Neural cell (in vitro differentiated cells): ENCODE results near the gene ACACA. TPM values are rescaled to one million over a fixed set of nuclear protein-coding genes. Genes with fewer than 3 reads are reported as not detected.

Experiments
- H2AFZ ChIP-seq: fragments of 200-600, 300-800 bp; sonication (generic), shearing (Covaris generic); 2 replicates; pipeline ENCODE4 v1.6.0; 2014; ENCODE audit warnings: low read depth, mild to moderate bottlenecking, antibody characterized with exemption, low read length, moderate library complexity
- H3F3A ChIP-seq: fragments of 200-600 bp; shearing (Covaris generic); 2 replicates; pipeline ENCODE4 v1.6.1; 2016; ENCODE audit warnings: mild to moderate bottlenecking, moderate library complexity, mixed read lengths, antibody characterized with exemption, low read length; ENCODE audit not compliant: insufficient read depth, poor library complexity, severe bottlenecking
- H3K27ac ChIP-seq: fragments of 200-600, 300-800 bp; sonication (generic), shearing (Covaris generic); 2 replicates; pipeline ENCODE4 v1.5.1; 2014; ENCODE audit warnings: mild to moderate bottlenecking, low read length, moderate library complexity
- H3K27me3 ChIP-seq: fragments of 300-800, 200-600 bp; sonication (generic), shearing (Covaris generic); 2 replicates; pipeline ENCODE4 v1.6.0; 2014; ENCODE audit warnings: mild to moderate bottlenecking, low read depth, low read length, moderate library complexity; ENCODE audit not compliant: insufficient read depth
- H3K36me3 ChIP-seq: fragments of 300-800, 200-600 bp; sonication (generic), shearing (Covaris generic); 2 replicates; pipeline ENCODE4 v1.5.1; 2014; ENCODE audit warnings: mild to moderate bottlenecking, antibody characterized with exemption, low read length, moderate library complexity; ENCODE audit not compliant: insufficient read depth
- H3K4me2 ChIP-seq: fragments of 300-800, 200-600 bp; sonication (generic), shearing (Covaris generic); 2 replicates; pipeline ENCODE4 v1.6.0; 2014; ENCODE audit warnings: mild to moderate bottlenecking, low read length
- H3K4me3 ChIP-seq: fragments of 300-800, 200-600 bp; sonication (generic), shearing (Covaris generic); 2 replicates; pipeline ENCODE4 v1.5.1; 2014; ENCODE audit warnings: mild to moderate bottlenecking, low read length, moderate library complexity
- H3K79me2 ChIP-seq: fragments of 200-600 bp; shearing (Covaris generic); replicated peaks from 2 replicates; pipeline ENCODE4 v1.6.0; 2014; ENCODE audit warnings: mild to moderate bottlenecking, low read length, moderate library complexity; ENCODE audit not compliant: insufficient read depth
- H3K9ac ChIP-seq: fragments of 300-800, 200-600 bp; sonication (generic), shearing (Covaris generic); 2 replicates; pipeline ENCODE4 v1.6.1; 2016; ENCODE audit warnings: mild to moderate bottlenecking, low read length, mixed read lengths
- H3K9me2 ChIP-seq: fragments of 200-600 bp; shearing (Covaris generic); 2 replicates; pipeline ENCODE4 v1.6.1; 2016; ENCODE audit warnings: mild to moderate bottlenecking, low read length, mixed read lengths; ENCODE audit not compliant: insufficient read depth
- H3K9me3 ChIP-seq: fragments of 200-600, 300-800 bp; sonication (generic), shearing (Covaris generic); 2 replicates; pipeline ENCODE4 v1.6.1; 2016; ENCODE audit warnings: mild to moderate bottlenecking, mixed run types, low read length, moderate library complexity, mixed read lengths
- H4K20me1 ChIP-seq: fragments of 200-600 bp; shearing (Covaris generic); 2 replicates; pipeline ENCODE4 v1.6.1; 2016; ENCODE audit warnings: mild to moderate bottlenecking, mixed run types; ENCODE audit not compliant: insufficient read depth
- CTCF ChIP-seq: fragments of 450-650 bp; IDR thresholded peaks from 2 replicates; pipeline ENCODE4 v1.5.1; 2014; ENCODE audit warnings: antibody characterized with exemption, mild to moderate bottlenecking, moderate library complexity; ENCODE audit not compliant: poor library complexity, severe bottlenecking
- EP300 ChIP-seq: fragments of 450-650 bp; conservative IDR thresholded peaks from 2 replicates; pipeline ENCODE4 v1.6.1; 2014; ENCODE audit warnings: antibody characterized with exemption, mild to moderate bottlenecking, moderate library complexity; ENCODE audit not compliant: poor library complexity, severe bottlenecking
- EZH2 ChIP-seq: fragments of 200-600, 300-800 bp; shearing (Covaris generic), sonication (generic); IDR thresholded peaks from 2 replicates; pipeline ENCODE4 v1.6.1; 2014; ENCODE audit warnings: antibody characterized with exemption, low read length, borderline replicate concordance, mild to moderate bottlenecking; ENCODE audit not compliant: insufficient read depth, poor library complexity, severe bottlenecking
- MXI1 ChIP-seq: fragments of 450-650 bp; conservative IDR thresholded peaks from 2 replicates; pipeline ENCODE4 v1.6.1; 2014; ENCODE audit warnings: antibody characterized with exemption, mild to moderate bottlenecking; ENCODE audit not compliant: poor library complexity, severe bottlenecking
- POLR2AphosphoS5 ChIP-seq: IDR thresholded peaks from 2 replicates; pipeline ENCODE4 v1.6.1; 2012
- RAD21 ChIP-seq: fragments of 450-650 bp; conservative IDR thresholded peaks from 2 replicates; pipeline ENCODE4 v1.6.1; 2014; ENCODE audit warnings: antibody characterized with exemption, mild to moderate bottlenecking, moderate library complexity
- REST ChIP-seq: IDR thresholded peaks from 2 replicates; pipeline ENCODE4 v1.6.1; 2012; ENCODE audit warnings: borderline replicate concordance
- SMC3 ChIP-seq: fragments of 450-650 bp; conservative IDR thresholded peaks from 2 replicates; pipeline ENCODE4 v1.6.1; 2014; ENCODE audit warnings: antibody characterized with exemption, mild to moderate bottlenecking, moderate library complexity; ENCODE audit not compliant: poor library complexity
- TAF1 ChIP-seq: IDR thresholded peaks from 2 replicates; pipeline ENCODE4 v1.6.1; 2012; ENCODE audit warnings: low read depth
- polyA plus RNA-seq: library from polyadenylated mRNA; depleted of rRNA; stranded (reverse); fragments of >200 nt; gene quantifications from 2 replicates; pipeline ENCODE4 v1.2.3, GENCODE V29; 2014

ACACA gene
- polyA plus RNA-seq, 1 donor from 2014 or later, result 38.4 TPM

GRCh38 chr17:37160944-37161343 lies 245.7 kb downstream of the ACACA start:
- no peak overlapping the region for H3K9ac ChIP-seq
- no peak overlapping the region for H3K27ac ChIP-seq
- no peaks in the 10 kb centered on the region for H3K27me3 ChIP-seq
- H4K20me1 ChIP-seq, result no peaks in the 10 kb centered on the region
- no peaks in the 10 kb centered on the region for H3K9me2 ChIP-seq
- no peaks in the 10 kb centered on the region for H3K36me3 ChIP-seq
- no peak overlapping the region for H2AFZ ChIP-seq
- H3K4me2 ChIP-seq, result no peak overlapping the region
- no peak for TF ChIP-seq SMC3
- no peak for TF ChIP-seq TAF1
- TF ChIP-seq REST, result no peak
- TF ChIP-seq MXI1, result no peak
- TF ChIP-seq POLR2AphosphoS5, result no peak
- no peak for TF ChIP-seq RAD21
- TF ChIP-seq EZH2, result no peak
- no peak for TF ChIP-seq CTCF
- TF ChIP-seq EP300, result no peak
- no peaks in the 10 kb centered on the region for H3F3A ChIP-seq
- no peak overlapping the region for H3K4me3 ChIP-seq
- no peaks in the 10 kb centered on the region for H3K9me3 ChIP-seq
- H3K79me2 ChIP-seq, result no peaks in the 10 kb centered on the region

GRCh38 chr17:37158290-37158689 lies 248.3 kb downstream of the ACACA start:
- Histone ChIP-seq H3K4me2 (no peak overlapping the region), H3K36me3 (no peaks in the 10 kb centered on the region), H2AFZ (no peak overlapping the region), H3K27me3 (no peaks in the 10 kb centered on the region), H3K9ac (no peak overlapping the region), H3F3A (no peaks in the 10 kb centered on the region), H3K9me2 (no peaks in the 10 kb centered on the region), H3K79me2 (no peaks in the 10 kb centered on the region), H3K9me3 (no peaks in the 10 kb centered on the region), H3K27ac (no peak overlapping the region), H4K20me1 (no peaks in the 10 kb centered on the region), H3K4me3 (no peak overlapping the region)
- no peak for TF ChIP-seq POLR2AphosphoS5
- TF ChIP-seq REST, result no peak
- no peak for TF ChIP-seq SMC3
- TF ChIP-seq RAD21, result no peak
- TF ChIP-seq TAF1, result no peak
- TF ChIP-seq MXI1, result no peak
- TF ChIP-seq EZH2, result no peak
- no peak for TF ChIP-seq CTCF
- no peak for TF ChIP-seq EP300
